HG03457 (cell line): Measurements from ENCODE around the gene EIF4E3.

Experiments
- ATAC-seq: cut with Tn5 transposase; IDR thresholded peaks from one replicate; pipeline ENCODE4 v1.9.1; 2021; ENCODE audit warnings: moderate number of reproducible peaks; ENCODE audit not compliant: unreplicated experiment

EIF4E3 gene

GRCh38 chr3:71690341-71690841, 34.8 kb downstream of the EIF4E3 start:
- ATAC-seq: no peak

- no peak for ATAC-seq
These were observed 35.9 kb downstream of the EIF4E3 start for GRCh38 chr3:71689291-71689690.

DNA sequence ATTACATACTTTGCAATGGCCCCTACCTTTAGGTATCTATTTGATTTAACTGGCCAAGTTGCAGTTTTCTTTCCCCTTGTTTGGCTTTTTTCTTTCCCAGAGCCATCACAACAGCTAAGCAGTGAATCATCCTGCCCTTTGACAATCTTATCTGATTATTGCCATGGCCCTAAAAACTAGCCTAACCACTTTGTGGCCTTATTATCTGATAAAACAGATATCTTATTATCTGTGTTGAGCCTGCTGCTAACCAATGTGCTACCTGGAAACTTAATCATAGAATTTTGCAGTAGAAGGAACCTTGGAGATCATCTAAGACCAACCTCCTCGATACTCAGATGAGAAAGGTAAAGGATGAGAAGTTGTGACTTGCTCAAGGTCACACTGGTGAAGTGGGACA, 37.1 kb downstream of the EIF4E3 start:
- no peak for ATAC-seq

DNA sequence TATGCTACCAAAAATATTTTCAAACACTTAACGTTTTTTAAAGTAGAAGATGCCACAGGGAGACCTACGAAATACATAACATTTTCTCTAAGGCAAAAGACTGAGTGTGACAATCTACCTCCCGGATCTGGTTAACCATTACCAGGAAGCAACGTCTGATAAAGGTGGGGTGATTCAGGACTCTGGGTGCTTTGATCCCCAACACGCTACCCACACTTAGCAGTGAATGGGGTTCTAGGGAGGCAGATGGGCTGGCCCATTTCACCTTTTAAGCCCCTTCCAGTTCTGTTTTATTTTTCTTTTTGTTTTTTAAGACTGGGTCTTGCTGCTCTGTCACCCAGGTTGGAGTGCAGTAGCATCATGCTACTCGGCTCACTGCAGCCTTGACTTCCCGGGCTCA, 39.5 kb downstream of the EIF4E3 start:
- no peak for ATAC-seq

DNA sequence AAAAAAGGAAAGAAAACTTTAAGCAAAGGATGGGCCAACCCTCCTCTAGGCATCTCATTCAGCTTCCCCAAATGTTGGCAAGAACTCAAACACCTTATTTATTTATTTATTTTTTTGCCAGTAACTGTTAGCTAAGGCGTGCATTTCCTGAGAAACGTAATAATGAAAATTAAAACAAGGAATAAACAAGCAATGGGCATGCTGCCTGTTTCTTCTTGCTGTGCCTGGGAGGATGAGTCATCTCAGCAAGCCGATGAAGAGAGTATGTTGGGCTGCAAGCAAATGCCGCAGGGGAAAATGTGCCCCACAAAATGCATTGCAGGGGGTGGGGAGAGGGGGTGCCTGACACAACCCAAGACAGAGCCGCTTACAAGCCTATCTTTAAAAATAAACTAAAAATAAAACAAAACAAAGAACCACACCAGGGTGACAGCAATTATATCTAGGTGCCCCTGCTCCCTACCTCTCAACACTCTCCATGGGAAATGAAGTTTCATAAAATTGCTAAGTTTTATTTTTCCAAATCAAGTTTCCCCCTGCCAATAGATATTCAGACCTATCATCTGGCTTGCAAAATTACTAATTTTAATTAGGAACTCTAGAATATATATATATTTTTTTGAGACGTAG, 40.3 kb downstream of the EIF4E3 start:
- no peak for ATAC-seq

- no peak for ATAC-seq
These were observed 41.0 kb downstream of the EIF4E3 start for GRCh38 chr3:71684046-71684756.

DNA sequence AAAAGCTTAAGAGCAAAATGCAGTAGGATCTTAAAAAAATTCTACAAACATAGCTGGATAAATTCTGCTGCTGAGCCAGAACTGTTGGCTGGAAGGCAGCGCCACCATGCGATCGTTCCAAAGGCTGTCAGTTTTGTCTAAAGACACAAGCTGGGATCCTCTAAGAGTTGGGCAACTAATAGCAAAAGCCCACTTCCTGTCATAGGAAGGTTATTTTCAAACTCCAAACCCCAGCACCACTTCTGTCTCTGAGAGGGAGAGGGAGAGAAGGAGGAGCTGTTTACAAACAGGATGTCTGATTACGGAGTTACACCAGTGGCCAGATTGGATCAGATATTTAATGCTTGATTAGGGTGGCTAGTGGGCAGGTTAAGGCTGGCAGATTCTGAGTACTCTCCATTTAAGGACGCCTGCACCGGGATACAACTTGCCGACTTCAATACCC, 44.0 kb downstream of the EIF4E3 start:
- ATAC-seq: no peak

GRCh38 chr3:71680603-71681002, 44.6 kb downstream of the EIF4E3 start:
- no peak for ATAC-seq

- no peak for ATAC-seq
These were observed 48.3 kb downstream of the EIF4E3 start for GRCh38 chr3:71676931-71677330.

GRCh38 chr3:71673486-71673885, 51.7 kb downstream of the EIF4E3 start:
- ATAC-seq: no peak

DNA sequence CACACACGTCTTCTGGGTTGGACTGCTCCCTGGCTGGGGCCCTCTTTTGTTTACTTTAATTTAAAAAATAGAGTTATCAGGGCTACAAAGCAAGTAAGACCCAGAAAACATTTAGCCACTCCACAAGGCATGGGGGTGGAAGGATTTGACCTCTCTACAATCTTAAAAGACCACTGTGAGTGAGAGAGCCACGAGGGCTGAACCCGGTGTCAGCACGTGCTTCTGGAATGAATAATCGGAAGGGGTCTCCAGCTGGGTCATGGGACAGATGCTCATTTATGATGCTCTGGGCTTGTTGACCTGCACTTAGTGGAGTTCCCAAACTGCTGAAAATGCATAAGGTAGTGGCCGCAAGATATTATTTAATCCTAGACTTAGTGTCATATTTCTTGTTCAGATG, 52.4 kb downstream of the EIF4E3 start:
- no peak for ATAC-seq

GRCh38 chr3:71672340-71672739, 52.9 kb downstream of the EIF4E3 start:
- no peak for ATAC-seq

DNA sequence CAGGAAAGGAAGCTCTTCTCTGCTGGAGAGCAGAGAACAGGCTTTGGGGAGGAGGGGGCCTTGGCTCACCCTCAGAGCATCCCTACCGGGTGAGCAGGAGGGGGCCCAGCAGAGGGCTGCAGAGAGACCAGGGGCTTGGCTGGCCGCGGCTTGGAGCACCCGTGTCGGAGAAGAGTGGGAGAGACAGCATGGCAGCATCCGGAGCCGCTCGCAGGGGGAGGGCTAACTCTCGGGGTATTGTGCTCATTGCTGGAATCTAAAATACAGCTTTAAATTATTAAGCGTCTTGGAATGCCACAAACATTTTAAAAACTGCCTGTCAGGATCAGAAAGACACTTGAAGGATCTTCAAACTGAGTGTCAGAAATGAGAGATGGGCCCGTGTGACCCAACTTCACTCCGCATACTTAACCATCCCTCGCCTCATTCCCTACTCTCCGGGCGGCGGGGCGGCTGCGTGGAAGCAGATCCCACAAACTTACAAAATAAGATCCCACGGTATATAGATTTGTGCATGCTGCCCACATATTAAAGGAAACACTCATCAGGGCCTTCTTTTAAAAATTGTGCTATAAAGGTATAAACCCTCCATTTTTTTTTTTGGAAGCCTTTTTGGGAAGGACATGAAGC, 53.9 kb downstream of the EIF4E3 start:
- no peak for ATAC-seq

- no peak for ATAC-seq
These were observed 62.6 kb downstream of the EIF4E3 start for GRCh38 chr3:71662568-71662967.

DNA sequence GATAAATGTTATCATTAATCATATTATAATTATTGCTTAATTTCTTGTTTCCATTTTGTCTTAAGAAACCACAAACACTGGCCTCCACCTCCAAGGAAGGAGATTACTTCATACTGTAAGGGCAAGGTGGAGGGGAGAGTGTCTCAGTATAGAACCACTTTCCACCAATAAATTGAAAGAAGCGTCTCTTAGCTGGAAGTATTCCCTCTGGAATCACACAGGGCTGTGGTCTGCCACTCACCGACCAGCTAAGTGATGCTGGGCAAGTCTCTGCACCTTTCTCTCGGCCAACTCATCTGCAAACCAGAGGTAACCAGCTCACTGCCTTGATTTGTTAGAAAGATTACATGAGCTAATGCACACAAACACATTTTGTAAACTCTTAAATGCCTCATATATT, 63.1 kb downstream of the EIF4E3 start:
- no peak for ATAC-seq

DNA sequence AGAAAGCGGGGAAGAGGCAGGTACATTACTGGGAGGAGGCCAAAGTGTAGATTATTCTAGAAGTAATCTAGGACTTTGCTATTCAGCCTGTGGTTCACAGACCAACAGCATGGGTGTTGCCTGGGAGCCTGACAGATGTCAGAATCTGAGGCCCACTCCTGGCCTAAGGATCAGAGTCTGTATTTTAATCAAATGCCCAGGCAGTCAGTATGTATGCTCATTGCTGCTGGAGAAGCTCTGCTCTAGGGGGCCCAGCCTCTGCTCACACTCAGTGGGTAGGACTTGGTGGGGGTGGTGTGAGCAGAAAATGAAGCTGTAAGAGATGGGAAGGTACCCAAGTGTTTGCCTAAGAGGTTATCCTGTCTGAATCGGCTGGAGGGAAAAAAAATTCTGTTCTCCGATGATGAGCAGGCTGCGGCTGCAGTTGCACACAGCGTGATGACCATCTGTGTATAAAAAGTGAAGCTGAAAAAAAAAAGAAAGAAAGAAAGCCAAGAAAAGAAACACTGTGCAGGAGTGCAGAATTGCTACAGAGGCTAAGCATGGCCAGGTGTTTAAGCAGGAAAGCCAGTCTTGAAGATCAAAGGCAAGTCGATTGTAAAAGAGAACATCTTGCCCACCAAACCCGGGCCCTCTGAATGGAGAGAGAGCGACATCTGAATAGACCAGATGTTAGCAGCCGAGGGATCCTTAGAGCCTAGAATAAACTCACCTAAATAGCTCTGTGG, 65.2 kb downstream of the EIF4E3 start:
- ATAC-seq: no peak

GRCh38 chr3:71657831-71658530, 67.2 kb downstream of the EIF4E3 start:
- no peak for ATAC-seq

DNA sequence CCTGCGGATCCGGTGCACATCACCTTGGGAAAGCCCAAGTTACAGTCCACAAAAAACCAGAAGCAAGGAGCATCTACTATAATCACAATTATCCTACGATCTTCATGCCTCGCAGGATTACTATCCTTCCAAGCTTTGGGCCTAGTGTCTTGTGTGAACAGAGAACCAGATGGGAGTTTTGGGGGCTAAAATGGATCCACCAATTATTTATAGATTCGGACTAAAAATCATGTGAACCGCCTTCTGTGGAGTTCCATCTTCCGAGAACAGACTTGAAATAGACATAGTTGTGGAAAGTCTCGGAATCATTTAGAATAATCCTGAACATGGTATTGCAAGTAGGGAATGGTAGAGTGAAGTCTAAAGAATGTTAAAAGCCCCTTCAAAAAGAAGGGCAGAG, 70.1 kb downstream of the EIF4E3 start:
- ATAC-seq: no peak

DNA sequence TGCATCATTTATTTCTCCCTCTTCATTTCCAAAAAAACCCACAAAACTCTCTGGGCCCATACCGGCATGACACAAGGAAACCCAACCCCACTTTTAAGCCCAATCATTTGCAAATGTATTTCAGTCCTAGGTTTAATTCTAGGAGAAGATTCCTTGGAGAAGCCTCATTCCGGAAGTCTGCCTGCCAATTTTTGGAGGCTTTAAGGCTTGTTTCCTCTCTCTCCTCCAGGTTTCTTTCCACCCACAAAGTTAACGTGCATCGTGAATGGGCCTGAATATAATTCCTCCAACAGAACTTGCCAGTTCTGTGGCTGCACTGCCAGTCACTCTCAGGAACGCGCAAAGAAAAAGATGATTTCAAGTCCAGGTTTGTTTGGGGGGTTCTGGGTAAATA, 71.8 kb downstream of the EIF4E3 start:
- no peak for ATAC-seq

GRCh38 chr3:71652781-71653413, 72.3 kb downstream of the EIF4E3 start:
- ATAC-seq: no peak
